NCI-H446 treated with DMSO at 0.1 percent for 48 hours (cell line): ENCODE measurements around the gene DMXL1.
"Not testable (repeated sequence)": the region's sequence is repeated elsewhere in the genome, so short reads cannot be mapped to it uniquely, and the experiment has no call there.

Experiments
- DNase-seq: peaks from one replicate; lab custom pipeline; 2025; lab: John Stamatoyannopoulos, UW

Gene DMXL1

GRCh38 chr5:119217183-119217582 lies 146.3 kb downstream of the DMXL1 start:
- DNase-seq: no peak

GRCh38 chr5:119218830-119219782 lies 148.2 kb downstream of the DMXL1 start:
- no peak for DNase-seq

DNA sequence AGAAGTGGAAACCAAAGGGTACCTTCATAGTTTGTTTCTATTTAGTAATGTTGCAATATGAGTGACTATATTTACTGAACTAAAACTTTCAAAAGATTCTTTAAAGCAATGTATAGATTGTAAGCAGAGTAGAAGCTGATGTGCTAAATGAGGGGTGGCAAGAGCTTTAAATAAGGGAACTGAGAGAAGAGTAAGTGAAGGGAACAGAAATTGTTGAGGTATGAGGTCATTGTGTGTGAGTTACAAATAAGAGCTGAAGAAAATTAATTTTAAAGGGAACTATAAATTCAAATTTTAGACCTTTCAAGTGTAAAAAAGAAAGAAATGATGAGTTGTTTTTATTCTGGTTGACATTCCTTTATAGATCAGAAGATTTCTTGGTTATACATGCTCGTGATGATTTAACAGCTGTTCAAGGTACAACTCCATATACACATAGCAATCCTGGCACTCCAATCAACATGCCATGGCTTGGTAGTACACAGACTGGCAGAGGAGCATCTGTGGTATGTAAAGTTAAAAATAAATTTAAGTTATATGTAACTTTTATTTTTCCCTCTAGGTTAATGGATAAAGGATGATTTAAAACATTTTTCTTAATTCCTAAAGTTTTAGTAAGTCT lies 149.8 kb downstream of the DMXL1 start:
- no peak for DNase-seq

GRCh38 chr5:119221330-119221729 lies 150.4 kb downstream of the DMXL1 start:
- no peak for DNase-seq

DNA sequence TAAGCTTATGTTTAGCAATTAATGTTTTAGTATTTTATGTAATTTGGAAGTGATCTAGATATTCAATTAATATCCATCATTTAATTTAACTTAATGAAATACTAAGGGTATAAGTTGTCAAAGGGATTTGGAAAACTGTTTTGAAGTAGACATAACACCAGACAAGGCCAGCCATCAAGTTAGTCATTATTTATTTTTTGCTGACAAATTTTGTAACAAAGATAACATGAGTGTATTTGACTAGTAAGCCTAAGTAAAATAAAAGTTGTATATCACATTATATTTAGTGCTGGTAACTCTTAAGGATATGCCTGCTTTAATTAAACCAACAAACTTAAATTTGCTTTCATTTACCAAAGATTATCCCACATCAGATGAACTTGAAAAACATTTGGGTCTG lies 159.1 kb downstream of the DMXL1 start:
- DNase-seq: no peak

DNA sequence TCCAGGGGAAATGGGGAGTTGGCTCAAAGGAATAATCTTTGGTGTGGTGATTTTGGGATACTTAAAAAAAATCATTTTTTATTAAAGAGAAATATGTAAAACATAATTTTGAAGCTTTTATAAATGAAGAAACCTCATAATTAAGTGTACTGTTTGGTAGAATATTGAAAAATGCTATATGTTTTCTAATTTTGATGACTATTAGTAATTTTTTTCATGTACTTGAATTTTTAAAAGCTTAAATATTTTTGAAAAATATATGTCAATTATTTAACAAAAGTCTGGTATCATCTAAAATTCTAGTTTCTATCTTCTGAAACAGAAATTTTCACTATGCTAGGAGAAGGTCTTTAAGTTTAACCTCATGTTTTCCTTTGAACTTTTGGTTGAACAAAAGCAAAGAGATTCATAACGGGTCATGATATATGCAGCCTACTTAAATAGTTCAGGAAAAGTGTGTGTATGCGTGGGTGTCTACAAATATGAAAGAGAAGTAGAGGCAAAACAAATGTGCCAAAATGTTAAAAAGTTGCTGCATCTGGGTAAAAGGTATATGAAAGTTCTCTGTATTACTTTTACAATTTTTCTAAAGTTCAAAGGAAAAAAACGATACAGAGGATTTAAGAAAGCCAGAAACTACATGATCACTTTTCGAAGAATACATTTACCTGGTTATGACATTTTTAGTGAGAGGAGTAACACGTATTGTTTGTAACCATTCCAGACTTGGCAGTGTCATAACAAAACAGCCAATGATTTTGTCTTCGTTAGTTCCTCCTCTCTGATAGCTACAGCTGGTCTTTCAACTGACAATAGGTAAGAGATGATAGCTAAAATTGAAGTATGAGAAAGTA lies 167.6 kb downstream of the DMXL1 start:
- DNase-seq: no peak

GRCh38 chr5:119239119-119239417 lies 168.2 kb downstream of the DMXL1 start:
- DNase-seq: no peak

GRCh38 chr5:119239826-119240225 lies 168.9 kb downstream of the DMXL1 start:
- not testable (repeated sequence) for DNase-seq

- DNase-seq: no peak
Observed at GRCh38 chr5:119243888-119244287, 173.0 kb downstream of the DMXL1 start.

DNA sequence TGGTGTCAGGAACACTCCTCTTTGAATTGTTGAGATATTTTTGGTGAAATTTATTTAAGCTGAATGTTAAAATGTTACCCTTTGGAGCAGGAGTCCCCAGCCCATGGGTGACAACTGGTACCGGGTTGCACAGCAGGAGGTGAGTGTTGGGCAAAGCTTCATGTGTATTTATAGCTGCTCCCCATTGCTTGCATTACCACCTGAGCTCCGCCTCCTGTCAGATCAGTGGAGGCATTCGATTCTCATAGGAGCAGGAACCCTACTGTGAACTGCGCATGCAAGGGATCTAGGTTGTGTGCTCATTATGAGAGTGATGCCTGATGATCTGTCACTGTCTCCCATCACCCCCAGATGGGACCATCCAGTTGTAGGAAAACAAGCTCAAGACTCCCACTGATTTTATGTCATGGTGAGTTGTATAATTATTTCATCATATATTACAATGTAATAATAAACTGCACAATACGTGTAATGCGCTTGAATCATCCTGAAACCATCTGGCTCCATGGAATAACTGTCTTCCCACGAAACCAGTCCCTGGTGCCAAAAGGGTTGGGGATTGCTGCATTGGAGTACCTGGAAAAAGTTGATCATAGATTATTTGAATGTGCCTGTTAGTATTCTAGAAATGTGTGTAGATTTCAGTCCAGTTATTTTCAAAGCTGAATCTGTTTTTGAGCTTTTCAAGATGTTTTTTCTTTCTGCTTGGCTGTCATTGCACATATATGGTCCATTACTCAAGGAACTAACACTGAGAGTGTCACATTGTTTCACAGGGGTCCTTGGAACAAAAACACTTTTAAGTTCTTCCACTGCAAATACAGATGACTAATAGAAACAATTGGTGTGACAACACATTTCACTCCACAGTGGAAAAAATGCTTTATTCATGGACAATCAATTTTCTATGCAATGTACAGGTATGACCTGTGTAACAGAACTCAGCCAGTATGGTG lies 180.3 kb downstream of the DMXL1 start:
- DNase-seq: no peak

DNA sequence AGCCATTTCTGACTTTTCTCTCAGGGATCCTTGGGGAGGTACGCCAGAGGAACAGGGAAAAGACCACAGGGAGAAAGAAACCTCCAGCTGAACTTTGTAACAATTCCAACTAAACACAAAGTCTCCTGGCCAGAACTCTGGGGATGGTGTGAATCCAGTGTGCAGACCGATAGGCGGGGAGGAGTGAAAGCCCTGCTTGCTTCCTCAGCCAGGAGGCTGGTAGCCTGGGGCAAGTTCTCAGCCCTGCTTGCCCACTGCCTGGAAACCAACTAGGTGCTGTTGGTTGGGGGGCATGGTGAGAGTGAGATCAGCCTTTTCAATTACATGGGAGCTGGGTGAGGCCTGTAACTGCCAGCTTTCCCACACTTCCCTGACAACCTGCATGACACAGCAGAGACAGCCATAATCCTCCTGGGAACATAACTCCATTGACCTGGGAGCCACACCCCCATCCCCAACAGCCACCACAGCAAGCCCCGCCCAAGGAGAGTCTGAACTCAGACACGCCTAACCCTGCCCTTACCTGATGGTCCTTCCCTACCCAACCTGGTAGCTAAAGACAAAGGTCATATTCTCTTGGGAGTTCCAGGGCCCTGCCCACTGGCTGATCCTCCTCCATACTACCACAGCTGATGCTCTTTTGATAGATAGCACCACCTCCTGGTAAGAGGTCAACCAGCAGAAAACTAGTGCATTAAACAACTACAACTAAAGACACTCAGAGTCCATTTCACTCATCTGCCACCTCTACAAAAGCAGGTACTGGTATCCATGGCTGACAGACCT lies 184.9 kb downstream of the DMXL1 start:
- DNase-seq: no peak

DNA sequence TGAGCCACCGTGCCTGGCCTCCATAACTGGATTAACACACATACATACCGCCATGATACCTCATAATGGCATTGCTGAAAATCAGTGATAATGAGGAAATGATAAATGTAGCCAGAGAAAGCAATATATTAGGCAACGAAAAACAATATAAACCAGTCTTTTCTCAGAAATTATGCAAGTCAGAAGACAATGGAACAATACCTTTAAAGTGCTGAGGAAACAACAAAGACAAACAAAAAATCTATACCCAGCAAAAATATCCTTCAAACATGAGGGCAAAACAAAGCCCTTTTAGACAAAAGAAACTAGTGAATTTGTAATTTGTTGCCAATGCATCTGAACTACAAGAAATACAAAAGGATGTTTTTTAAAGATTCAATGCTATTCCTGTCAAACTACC lies 186.7 kb downstream of the DMXL1 start:
- no peak for DNase-seq

DNA sequence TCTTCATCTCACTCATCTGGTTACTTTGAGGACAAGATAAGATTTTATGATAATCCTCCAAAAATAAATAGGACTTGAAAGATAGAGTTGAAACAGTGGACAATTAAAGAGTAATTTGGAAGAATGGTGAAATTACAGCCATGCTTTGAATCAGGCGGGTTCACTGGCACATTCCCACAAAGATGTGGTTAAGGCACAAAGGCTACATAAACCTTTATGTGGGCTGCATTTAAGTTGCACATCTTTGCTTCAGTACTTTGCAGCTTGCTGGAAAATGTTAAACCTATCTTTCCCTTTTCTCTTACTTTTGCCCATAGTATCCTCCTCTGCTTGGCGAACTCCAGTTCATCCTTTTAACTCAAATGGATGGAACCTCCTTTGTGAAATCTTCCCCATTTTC lies 192.8 kb downstream of the DMXL1 start:
- no peak for DNase-seq

DNA sequence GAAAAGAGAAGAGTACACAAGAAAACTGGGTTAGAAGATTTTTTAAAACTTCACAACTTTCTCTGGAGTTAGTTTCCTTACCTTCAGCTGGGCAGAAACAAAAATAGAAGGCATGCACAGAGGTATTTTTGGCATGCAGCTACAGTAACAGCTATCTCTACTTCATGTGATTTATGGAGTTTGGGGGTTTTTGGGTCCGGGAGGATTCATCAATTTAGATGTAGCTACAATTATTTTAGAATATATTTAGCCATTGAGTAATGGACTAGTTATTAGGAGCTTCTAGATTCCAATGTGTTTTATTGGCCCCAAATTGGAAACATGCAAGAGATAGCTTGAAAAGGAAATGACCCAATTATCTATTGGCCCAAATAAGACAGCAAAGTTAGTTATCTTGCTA lies 193.3 kb downstream of the DMXL1 start:
- DNase-seq: no peak

- DNase-seq: peak; percentile 86
Observed at GRCh38 chr5:119267958-119268386, 197.1 kb downstream of the DMXL1 start.

- DNase-seq: peak; percentile 77
Observed at GRCh38 chr5:119268387-119269060, 197.6 kb downstream of the DMXL1 start.

- no peak for DNase-seq
Observed at GRCh38 chr5:119269061-119269944, 198.4 kb downstream of the DMXL1 start.

DNA sequence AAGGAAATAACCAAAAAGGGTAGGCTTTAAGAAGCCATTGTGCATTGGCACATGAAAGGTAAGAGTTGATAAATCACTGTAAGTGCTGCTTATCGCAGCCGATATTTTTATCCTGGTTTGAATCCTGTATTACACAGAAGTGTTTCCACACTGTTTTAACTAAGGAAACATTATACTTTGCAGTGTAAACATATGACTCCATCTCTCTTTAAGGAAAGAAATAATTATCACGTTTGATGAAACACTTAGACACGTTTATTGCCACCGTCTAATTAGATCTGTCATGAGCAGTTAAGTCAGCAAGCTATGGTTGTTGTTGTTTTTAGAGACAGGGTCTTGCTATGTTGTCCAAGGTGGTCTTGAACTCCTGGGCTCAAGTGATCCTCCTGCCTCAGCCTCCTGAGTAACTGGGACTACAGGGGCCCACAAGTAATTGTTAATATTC lies 199.3 kb downstream of the DMXL1 start:
- DNase-seq: no peak
